ENCODE data around the gene IYD.

- TF ChIP-seq, protein P1, sequence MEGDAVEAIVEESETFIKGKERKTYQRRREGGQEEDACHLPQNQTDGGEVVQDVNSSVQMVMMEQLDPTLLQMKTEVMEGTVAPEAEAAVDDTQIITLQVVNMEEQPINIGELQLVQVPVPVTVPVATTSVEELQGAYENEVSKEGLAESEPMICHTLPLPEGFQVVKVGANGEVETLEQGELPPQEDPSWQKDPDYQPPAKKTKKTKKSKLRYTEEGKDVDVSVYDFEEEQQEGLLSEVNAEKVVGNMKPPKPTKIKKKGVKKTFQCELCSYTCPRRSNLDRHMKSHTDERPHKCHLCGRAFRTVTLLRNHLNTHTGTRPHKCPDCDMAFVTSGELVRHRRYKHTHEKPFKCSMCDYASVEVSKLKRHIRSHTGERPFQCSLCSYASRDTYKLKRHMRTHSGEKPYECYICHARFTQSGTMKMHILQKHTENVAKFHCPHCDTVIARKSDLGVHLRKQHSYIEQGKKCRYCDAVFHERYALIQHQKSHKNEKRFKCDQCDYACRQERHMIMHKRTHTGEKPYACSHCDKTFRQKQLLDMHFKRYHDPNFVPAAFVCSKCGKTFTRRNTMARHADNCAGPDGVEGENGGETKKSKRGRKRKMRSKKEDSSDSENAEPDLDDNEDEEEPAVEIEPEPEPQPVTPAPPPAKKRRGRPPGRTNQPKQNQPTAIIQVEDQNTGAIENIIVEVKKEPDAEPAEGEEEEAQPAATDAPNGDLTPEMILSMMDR (conservative IDR thresholded peaks at IDR 0.05 in 1 of 2, IDR thresholded peaks at IDR 0.05 in 1 of 2; ENCODE audit: low read depth in 1 of 2, low read length in 2 of 2) = no peak
- no peak for TF ChIP-seq EZH2 (IDR thresholded peaks at IDR 0.05; ENCODE audit: low read length, missing control alignments)
Measured at GRCh38 chr6:150366118-150366778, 2.6 kb upstream of the IYD start.

Data from fibroblast of lung (primary cell).